ENCODE results near the gene PVR. TPM values are rescaled to one million over a fixed set of nuclear protein-coding genes. Genes with fewer than 3 reads are reported as not detected.
"Not testable (repeated sequence)": the region's sequence is repeated elsewhere in the genome, so short reads cannot be mapped to it uniquely, and the experiment has no call there.

Gene PVR
- total RNA-seq, 1 donor from 2014 or later: 102 TPM

DNA sequence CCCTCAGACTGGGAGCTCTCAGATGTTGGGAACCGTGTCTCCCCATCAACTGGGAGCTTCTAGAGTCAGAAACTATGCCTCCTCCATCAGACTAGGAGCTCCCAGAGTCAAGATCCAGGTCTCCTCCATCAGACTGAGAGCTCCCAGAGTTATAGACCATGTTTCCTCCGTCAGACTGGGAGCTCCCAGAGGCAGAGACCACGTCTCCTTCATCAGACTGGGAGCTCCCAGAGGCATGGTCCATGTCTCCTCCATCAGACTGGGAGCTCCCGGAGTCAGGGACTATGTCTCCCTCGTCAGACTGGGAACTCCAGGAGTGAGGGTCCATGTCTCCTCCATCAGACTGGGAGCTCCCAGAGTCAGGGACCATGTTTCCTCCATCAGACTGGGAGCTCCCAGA, 65.2 kb downstream of the PVR start:
- no peak for DNase-seq (ENCODE audit: low read depth)
- TF ChIP-seq, protein P1, sequence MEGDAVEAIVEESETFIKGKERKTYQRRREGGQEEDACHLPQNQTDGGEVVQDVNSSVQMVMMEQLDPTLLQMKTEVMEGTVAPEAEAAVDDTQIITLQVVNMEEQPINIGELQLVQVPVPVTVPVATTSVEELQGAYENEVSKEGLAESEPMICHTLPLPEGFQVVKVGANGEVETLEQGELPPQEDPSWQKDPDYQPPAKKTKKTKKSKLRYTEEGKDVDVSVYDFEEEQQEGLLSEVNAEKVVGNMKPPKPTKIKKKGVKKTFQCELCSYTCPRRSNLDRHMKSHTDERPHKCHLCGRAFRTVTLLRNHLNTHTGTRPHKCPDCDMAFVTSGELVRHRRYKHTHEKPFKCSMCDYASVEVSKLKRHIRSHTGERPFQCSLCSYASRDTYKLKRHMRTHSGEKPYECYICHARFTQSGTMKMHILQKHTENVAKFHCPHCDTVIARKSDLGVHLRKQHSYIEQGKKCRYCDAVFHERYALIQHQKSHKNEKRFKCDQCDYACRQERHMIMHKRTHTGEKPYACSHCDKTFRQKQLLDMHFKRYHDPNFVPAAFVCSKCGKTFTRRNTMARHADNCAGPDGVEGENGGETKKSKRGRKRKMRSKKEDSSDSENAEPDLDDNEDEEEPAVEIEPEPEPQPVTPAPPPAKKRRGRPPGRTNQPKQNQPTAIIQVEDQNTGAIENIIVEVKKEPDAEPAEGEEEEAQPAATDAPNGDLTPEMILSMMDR (IDR thresholded peaks at IDR 0.05; ENCODE audit: insufficient read depth, low read length, severe bottlenecking): no peak
- no peaks in the 10 kb centered on the region for H3K36me3 ChIP-seq (ENCODE audit: control insufficient read depth, insufficient read depth, low read length)
- no peak for FAIRE-seq
- no peaks in the 10 kb centered on the region for H3K27me3 ChIP-seq (ENCODE audit: control insufficient read depth, insufficient read depth, low read length)
- H3K4me3 ChIP-seq (ENCODE audit: low read depth, low read length): no peak overlapping the region

DNA sequence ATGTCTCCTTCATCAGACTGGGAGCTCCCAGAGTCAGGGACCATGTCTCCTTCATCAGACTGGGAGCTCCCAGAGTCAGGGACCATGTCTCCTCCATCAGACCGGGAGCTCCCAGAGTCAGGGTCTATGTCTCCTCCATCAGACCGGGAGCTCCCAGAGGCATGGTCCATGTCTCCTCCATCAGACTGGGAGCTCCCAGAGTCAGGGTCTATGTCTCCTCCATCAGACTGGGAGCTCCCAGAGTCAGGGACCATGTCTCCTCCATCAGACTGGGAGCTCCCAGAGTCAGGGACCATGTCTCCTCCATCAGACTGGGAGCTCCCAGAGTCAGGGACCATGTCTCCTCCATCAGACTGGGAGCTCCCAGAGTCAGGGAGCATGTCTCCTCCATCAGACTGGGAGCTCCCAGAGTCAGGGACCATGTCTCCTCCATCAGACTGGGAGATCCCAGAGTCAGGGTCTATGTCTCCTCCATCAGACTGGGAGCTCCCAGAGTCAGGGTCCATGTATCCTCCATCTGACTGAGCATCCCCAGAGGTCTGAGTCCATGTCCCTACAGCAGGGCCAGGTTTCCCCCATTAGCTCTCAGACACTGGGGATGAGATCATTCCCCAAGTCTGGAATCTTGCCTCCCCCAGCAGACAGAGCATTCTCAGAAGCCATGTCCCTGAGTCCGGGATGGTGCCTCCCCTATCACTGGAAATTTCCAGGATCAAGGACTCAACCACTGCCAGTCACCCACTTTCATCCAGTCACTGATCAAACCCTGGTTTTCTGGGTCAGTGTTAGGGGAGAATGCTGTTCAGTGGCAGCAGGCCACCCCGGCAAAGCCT, 65.9 kb downstream of the PVR start:
- H3K4me3 ChIP-seq (ENCODE audit: low read depth, low read length): not testable (repeated sequence)
- peak; percentile 64 for FAIRE-seq

DNA sequence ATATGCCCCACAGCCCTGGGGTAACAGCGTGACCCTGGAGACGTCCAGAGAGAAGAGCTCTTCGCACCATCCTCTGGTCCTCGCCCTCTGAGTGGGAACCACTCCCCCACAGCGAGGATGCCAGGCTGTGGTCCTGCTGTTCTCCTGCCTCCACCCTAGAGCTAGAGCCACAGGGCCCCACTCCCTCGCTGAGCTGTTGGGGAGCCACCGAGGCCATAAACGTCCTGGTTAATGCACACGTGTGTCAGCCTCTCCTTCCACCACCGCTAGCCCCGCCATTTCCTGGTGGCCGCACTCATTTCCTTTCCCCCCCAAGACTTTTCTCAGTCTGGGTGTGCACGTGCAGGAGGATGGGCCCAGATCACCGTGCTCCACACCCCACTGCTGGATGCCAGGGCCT, 66.8 kb downstream of the PVR start:
- Histone ChIP-seq H3K36me3 (ENCODE audit: control insufficient read depth, insufficient read depth, low read length) (no peaks in the 10 kb centered on the region), H3K27me3 (ENCODE audit: control insufficient read depth, insufficient read depth, low read length) (no peaks in the 10 kb centered on the region), H3K4me3 (ENCODE audit: low read depth, low read length) (no peak overlapping the region)
- no peak for DNase-seq (ENCODE audit: low read depth)
- TF ChIP-seq, protein P1 (IDR thresholded peaks at IDR 0.05; ENCODE audit: insufficient read depth, low read length, severe bottlenecking): no peak
- FAIRE-seq: no peak

More for the DNA sequence above, 65.9 kb downstream of the PVR start:
- not testable (repeated sequence) for H3K36me3 ChIP-seq (ENCODE audit: control insufficient read depth, insufficient read depth, low read length); H3K27me3 ChIP-seq (ENCODE audit: control insufficient read depth, insufficient read depth, low read length); DNase-seq (ENCODE audit: low read depth)

DNA sequence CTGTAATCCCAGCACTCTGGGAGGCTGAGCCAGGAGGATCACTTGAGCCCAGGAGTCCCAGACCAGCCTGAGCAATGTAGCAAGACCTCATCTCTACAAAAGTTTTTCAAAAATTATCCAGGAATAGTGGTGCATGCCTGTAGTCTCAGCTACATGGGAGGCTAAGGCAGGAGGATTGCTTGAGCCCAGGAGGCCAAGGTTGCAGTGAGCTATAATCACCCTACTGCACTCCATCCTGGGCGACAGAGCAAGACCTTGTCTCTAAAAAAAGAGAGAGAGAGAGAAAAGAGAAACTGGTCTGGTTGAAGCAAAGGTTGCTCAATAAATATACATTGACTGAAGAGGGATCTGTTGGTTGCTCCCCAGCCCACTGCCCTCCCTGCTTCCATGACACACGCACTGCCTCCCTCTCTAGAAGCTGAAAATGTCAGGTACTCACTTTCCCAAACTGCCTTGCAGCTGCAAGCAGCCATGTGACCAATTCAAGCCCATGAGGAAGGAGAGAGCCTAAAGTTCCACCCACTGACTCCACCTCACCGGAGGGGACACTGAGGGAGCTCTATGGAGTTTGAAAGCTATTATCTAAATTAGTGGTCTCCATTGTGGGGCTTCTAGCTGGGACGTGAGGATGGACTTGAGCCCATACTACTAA, 69.3 kb downstream of the PVR start:
- Histone ChIP-seq H3K27me3 (ENCODE audit: control insufficient read depth, insufficient read depth, low read length) (no peaks in the 10 kb centered on the region), H3K36me3 (ENCODE audit: control insufficient read depth, insufficient read depth, low read length) (no peaks in the 10 kb centered on the region), H3K4me3 (ENCODE audit: low read depth, low read length) (no peak overlapping the region)
- DNase-seq (ENCODE audit: low read depth): no peak
- TF ChIP-seq, protein P1 (IDR thresholded peaks at IDR 0.05; ENCODE audit: insufficient read depth, low read length, severe bottlenecking): no peak
- FAIRE-seq: no peak

Other genes starting within 250 kb of the PVR start
- 2.2 and 4.5 TPM in 2 replicates for gene ZNF285, start 242.3 kb upstream of the PVR start, total RNA-seq
- gene ZNF229, start 195.4 kb upstream of the PVR start, total RNA-seq: 10.8 and 19.5 TPM in 2 replicates
- 3.3 and 11.1 TPM in 2 replicates for gene ZNF180, start 143.4 kb upstream of the PVR start, total RNA-seq
- not detected in 2 replicates for gene CEACAM20, start 114.2 kb upstream of the PVR start, total RNA-seq
- not detected in 2 replicates for gene IGSF23, start 30.3 kb upstream of the PVR start, total RNA-seq
- 0.53 and 2.7 TPM in 2 replicates for gene CEACAM19, start 27.6 kb downstream of the PVR start, total RNA-seq
- gene CEACAM16, start 55.2 kb downstream of the PVR start, total RNA-seq: not detected in 2 replicates
- 2.1 and 4.7 TPM in 2 replicates for gene BCL3, start 104.8 kb downstream of the PVR start, total RNA-seq
- gene CBLC, start 134.0 kb downstream of the PVR start, total RNA-seq: 65.0 and 73.7 TPM in 2 replicates
- gene BCAM, start 165.2 kb downstream of the PVR start, total RNA-seq: 16.6 and 35.8 TPM in 2 replicates
- 30.3 and 66.6 TPM in 2 replicates for gene NECTIN2, start 202.4 kb downstream of the PVR start, total RNA-seq
- gene TOMM40, start 247.3 kb downstream of the PVR start, total RNA-seq: 47.6 and 82.9 TPM in 2 replicates

Data from bronchial epithelial cell (primary cell).